NCI-H2227 (cell line): ENCODE measurements around the gene ZMIZ2.
"Not testable (repeated sequence)": the region's sequence is repeated elsewhere in the genome, so short reads cannot be mapped to it uniquely, and the experiment has no call there.

Source experiments
- DNase-seq: peaks from one replicate; lab custom pipeline; 2025; ENCODE audit not compliant: unreplicated experiment; lab: John Stamatoyannopoulos, UW

The ZMIZ2 gene

GRCh38 chr7:44727937-44728262 lies 20.7 kb upstream of the ZMIZ2 start:
- no peak for DNase-seq

- DNase-seq: no peak
These were observed 18.6 kb upstream of the ZMIZ2 start for GRCh38 chr7:44729949-44730590.

GRCh38 chr7:44732971-44733370 lies 15.7 kb upstream of the ZMIZ2 start:
- not testable (repeated sequence) for DNase-seq

- DNase-seq: no peak
These were observed 14.8 kb upstream of the ZMIZ2 start for GRCh38 chr7:44733708-44734481.

- DNase-seq: no peak
These were observed 13.1 kb upstream of the ZMIZ2 start for GRCh38 chr7:44735403-44736165.

GRCh38 chr7:44736896-44737295 lies 11.8 kb upstream of the ZMIZ2 start:
- no peak for DNase-seq

GRCh38 chr7:44738051-44738723 lies 10.5 kb upstream of the ZMIZ2 start:
- no peak for DNase-seq

GRCh38 chr7:44738876-44739665 lies 9.6 kb upstream of the ZMIZ2 start:
- DNase-seq: no peak

- no peak for DNase-seq
These were observed 8.6 kb upstream of the ZMIZ2 start for GRCh38 chr7:44740055-44740454.

- no peak for DNase-seq
These were observed 4.9 kb upstream of the ZMIZ2 start for GRCh38 chr7:44743750-44744149.

- peak; percentile 30 for DNase-seq
These were observed 493 bp downstream of the ZMIZ2 start for GRCh38 chr7:44748948-44749731.

GRCh38 chr7:44749992-44750391 lies 1.3 kb downstream of the ZMIZ2 start:
- no peak for DNase-seq

- DNase-seq: no peak
These were observed 1.8 kb downstream of the ZMIZ2 start for GRCh38 chr7:44750424-44750823.

GRCh38 chr7:44750921-44751571 lies 2.4 kb downstream of the ZMIZ2 start:
- DNase-seq: no peak

GRCh38 chr7:44752822-44753221 lies 4.2 kb downstream of the ZMIZ2 start:
- no peak for DNase-seq

- DNase-seq: no peak
These were observed 6.4 kb downstream of the ZMIZ2 start for GRCh38 chr7:44754802-44755697.

- DNase-seq: no peak
These were observed 7.3 kb downstream of the ZMIZ2 start for GRCh38 chr7:44755698-44756627.
